GM12878 (cell line): ENCODE results near the gene PKN3.

Experiments used
- MEF2A ChIP-seq: IDR thresholded peaks from 2 replicates; pipeline ENCODE4 v1.6.1; 2011; ENCODE audit warnings: low read depth, mild to moderate bottlenecking, low read length, moderate library complexity; ENCODE audit not compliant: insufficient read depth
- NFIC ChIP-seq: IDR thresholded peaks from 2 replicates; pipeline ENCODE4 v1.6.1; 2012; ENCODE audit warnings: low read depth, mild to moderate bottlenecking, inconsistent platforms, low read length, moderate library complexity
- POLR2AphosphoS5 ChIP-seq: IDR thresholded peaks from 2 replicates; pipeline ENCODE4 v1.6.1; 2011; ENCODE audit warnings: mild to moderate bottlenecking, low read length, inconsistent platforms
- RB1 ChIP-seq: fragments of 450-650 bp; formaldehyde crosslinking; IDR thresholded peaks from 2 replicates; pipeline ENCODE4 v1.6.1; 2017; ENCODE audit warnings: mild to moderate bottlenecking, borderline replicate concordance
- SMC3 ChIP-seq: IDR thresholded peaks from 2 replicates; pipeline ENCODE4 v1.6.1; 2011; ENCODE audit warnings: low read length, improper control_type of control experiment, borderline replicate concordance
- TCF3 ChIP-seq: IDR thresholded peaks from 2 replicates; pipeline ENCODE4 v1.6.1; 2012; ENCODE audit warnings: low read depth, mild to moderate bottlenecking, low read length, borderline replicate concordance; ENCODE audit not compliant: insufficient read depth
- ZZZ3 ChIP-seq: IDR thresholded peaks from 2 replicates; pipeline ENCODE4 v1.6.1; 2011; ENCODE audit warnings: low read depth; ENCODE audit not compliant: control insufficient read depth, insufficient read length
- TF ChIP-seq, protein P1 (sequence below): fragments of 450-650 bp; formaldehyde crosslinking; IDR thresholded peaks from 2 replicates; pipeline ENCODE4 v1.4.0; 2020; ENCODE audit warnings: mild to moderate bottlenecking, moderate library complexity
- TF ChIP-seq, protein P2 (sequence below), 3 experiments: IDR thresholded peaks in 2 of 3; conservative IDR thresholded peaks in 1 of 3; 2 replicates each; pipeline ENCODE4 v1.5.1; 2011; ENCODE audit warnings: low read depth in 3 of 3, low read length in 3 of 3, mild to moderate bottlenecking in 3 of 3, control low read depth in 2 of 3, moderate library complexity in 2 of 3, inconsistent platforms in 1 of 3, mixed read lengths in 1 of 3; ENCODE audit not compliant: control insufficient read depth in 2 of 3, insufficient read depth in 1 of 3; ENCODE audit errors: extremely low read depth in 1 of 3

DNA sequence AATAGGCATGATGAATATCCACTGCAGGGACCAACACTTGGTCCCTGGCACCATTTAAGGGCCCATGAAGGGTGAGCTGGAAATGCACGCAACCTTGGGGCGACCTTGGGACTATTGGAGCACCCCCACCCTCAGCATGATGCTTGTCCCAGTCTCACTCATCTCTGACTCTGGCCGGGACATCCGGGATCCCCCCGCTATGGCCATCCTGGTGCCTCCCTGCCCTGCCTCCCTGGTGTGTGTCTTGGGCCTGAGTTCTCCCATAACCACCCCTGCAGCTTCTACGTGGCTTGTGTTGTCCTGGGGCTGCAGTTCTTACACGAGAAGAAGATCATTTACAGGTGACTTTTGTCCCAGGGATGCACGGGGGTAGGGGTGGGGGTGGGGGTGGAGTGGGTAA, 15.7 kb downstream of the PKN3 start:
- TF ChIP-seq SMC3 (no peak), MEF2A (no peak), RB1 (no peak), TCF3 (no peak), POLR2AphosphoS5 (no peak), NFIC (no peak), ZZZ3 (no peak)
- TF ChIP-seq, protein P1, sequence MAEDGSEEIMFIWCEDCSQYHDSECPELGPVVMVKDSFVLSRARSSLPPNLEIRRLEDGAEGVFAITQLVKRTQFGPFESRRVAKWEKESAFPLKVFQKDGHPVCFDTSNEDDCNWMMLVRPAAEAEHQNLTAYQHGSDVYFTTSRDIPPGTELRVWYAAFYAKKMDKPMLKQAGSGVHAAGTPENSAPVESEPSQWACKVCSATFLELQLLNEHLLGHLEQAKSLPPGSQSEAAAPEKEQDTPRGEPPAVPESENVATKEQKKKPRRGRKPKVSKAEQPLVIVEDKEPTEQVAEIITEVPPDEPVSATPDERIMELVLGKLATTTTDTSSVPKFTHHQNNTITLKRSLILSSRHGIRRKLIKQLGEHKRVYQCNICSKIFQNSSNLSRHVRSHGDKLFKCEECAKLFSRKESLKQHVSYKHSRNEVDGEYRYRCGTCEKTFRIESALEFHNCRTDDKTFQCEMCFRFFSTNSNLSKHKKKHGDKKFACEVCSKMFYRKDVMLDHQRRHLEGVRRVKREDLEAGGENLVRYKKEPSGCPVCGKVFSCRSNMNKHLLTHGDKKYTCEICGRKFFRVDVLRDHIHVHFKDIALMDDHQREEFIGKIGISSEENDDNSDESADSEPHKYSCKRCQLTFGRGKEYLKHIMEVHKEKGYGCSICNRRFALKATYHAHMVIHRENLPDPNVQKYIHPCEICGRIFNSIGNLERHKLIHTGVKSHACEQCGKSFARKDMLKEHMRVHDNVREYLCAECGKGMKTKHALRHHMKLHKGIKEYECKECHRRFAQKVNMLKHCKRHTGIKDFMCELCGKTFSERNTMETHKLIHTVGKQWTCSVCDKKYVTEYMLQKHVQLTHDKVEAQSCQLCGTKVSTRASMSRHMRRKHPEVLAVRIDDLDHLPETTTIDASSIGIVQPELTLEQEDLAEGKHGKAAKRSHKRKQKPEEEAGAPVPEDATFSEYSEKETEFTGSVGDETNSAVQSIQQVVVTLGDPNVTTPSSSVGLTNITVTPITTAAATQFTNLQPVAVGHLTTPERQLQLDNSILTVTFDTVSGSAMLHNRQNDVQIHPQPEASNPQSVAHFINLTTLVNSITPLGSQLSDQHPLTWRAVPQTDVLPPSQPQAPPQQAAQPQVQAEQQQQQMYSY (CRISPR knock-in tag) = no peak
- TF ChIP-seq, protein P2, sequence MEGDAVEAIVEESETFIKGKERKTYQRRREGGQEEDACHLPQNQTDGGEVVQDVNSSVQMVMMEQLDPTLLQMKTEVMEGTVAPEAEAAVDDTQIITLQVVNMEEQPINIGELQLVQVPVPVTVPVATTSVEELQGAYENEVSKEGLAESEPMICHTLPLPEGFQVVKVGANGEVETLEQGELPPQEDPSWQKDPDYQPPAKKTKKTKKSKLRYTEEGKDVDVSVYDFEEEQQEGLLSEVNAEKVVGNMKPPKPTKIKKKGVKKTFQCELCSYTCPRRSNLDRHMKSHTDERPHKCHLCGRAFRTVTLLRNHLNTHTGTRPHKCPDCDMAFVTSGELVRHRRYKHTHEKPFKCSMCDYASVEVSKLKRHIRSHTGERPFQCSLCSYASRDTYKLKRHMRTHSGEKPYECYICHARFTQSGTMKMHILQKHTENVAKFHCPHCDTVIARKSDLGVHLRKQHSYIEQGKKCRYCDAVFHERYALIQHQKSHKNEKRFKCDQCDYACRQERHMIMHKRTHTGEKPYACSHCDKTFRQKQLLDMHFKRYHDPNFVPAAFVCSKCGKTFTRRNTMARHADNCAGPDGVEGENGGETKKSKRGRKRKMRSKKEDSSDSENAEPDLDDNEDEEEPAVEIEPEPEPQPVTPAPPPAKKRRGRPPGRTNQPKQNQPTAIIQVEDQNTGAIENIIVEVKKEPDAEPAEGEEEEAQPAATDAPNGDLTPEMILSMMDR (IDR thresholded peaks at IDR 0.05 in 2 of 3, conservative IDR thresholded peaks at IDR 0.05 in 1 of 3; ENCODE audit: control insufficient read depth in 2 of 3, extremely low read depth in 1 of 3, insufficient read depth in 1 of 3, low read depth in 3 of 3, low read length in 3 of 3) = no peak
